ENCODE measurements around the gene GPR87. TPM values are rescaled to one million over a fixed set of nuclear protein-coding genes. Genes with fewer than 3 reads are reported as not detected.

GPR87 gene
- total RNA-seq, 2 donors from 2014 or later: not detected

GRCh38 chr3:151278230-151278629, 38.4 kb downstream of the GPR87 start, which contains the start of gene P2RY14:
Gene P2RY14 (minus strand): TSS chr3:151278542. CDS start chr3:151214316, 64,226 bp downstream.
- DNase-seq (no peak), ATAC-seq (no peak)
- intact Hi-C loops (cut with DNase I): no loop called here
- Histone ChIP-seq H3K9me3 (no peaks in the 10 kb centered on the region), H3K36me3 (replicated peaks in 1 of 2; ENCODE audit: insufficient read depth in 1 of 2, low read depth in 2 of 2) (no peaks in the 10 kb centered on the region), H3K4me3 (no peak within 1 kb of the TSS), H3K27ac (no peak within 1 kb of the TSS), H3K4me1 (no peaks in the 10 kb centered on the region), H3K27me3 (no peaks in the 10 kb centered on the region)
- TF ChIP-seq POLR2A (IDR thresholded peaks at IDR 0.05) (no peak), CTCF (IDR thresholded peaks at IDR 0.05) (no peak)
- 59 to 68% methylated on average over 4 of the region's 4 CpGs for WGBS, 2 donors

DNA sequence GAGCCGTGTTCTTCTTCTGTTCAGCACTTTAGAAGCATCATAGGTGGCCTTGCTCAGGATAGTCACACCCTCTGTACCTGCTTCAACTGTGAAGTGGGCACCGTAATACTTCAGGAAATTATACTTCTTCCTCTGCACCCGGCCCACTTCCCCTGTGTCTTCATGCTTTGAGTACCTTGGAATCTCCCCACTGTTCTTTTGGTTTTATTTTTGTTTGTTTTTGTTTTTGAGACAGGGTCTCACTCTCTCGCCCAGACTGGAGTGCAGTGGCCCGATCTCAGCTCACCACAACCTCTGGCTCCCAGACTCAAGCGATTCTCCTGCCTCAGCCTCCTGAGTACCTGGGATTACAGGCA, 40.0 kb downstream of the GPR87 start:
- Histone ChIP-seq H3K9me3 (no peaks in the 10 kb centered on the region), H3K27ac (no peak overlapping the region), H3K27me3 (no peaks in the 10 kb centered on the region), H3K36me3 (replicated peaks in 1 of 2; ENCODE audit: insufficient read depth in 1 of 2, low read depth in 2 of 2) (no peaks in the 10 kb centered on the region), H3K4me3 (no peak overlapping the region), H3K4me1 (no peaks in the 10 kb centered on the region)
- intact Hi-C loops (cut with DNase I): no loop called here
- no peak for TF ChIP-seq CTCF (IDR thresholded peaks at IDR 0.05)
- TF ChIP-seq POLR2A (IDR thresholded peaks at IDR 0.05): no peak
- no peak for DNase-seq
- WGBS, 2 donors: 82 to 86% methylated on average over 6 of the region's 6 CpGs
- no peak for ATAC-seq

GRCh38 chr3:151276038-151276686, 40.5 kb downstream of the GPR87 start:
- no peaks in the 10 kb centered on the region for H3K27me3 ChIP-seq
- DNase-seq: no peak
- intact Hi-C loops (cut with DNase I): no loop called here
- no peaks in the 10 kb centered on the region for H3K36me3 ChIP-seq (replicated peaks in 1 of 2; ENCODE audit: insufficient read depth in 1 of 2, low read depth in 2 of 2)
- H3K27ac ChIP-seq: no peak overlapping the region
- no peak overlapping the region for H3K4me3 ChIP-seq
- H3K9me3 ChIP-seq: no peaks in the 10 kb centered on the region
- no peak for ATAC-seq
- H3K4me1 ChIP-seq: no peaks in the 10 kb centered on the region
- TF ChIP-seq CTCF (IDR thresholded peaks at IDR 0.05): no peak
- TF ChIP-seq POLR2A (IDR thresholded peaks at IDR 0.05): no peak
- 71 to 77% methylated on average over 2 of the region's 2 CpGs for WGBS, 2 donors

- H3K9me3 ChIP-seq: no peaks in the 10 kb centered on the region
- 62 to 79% methylated on average over 5 of the region's 5 CpGs for WGBS, 2 donors
Measured at GRCh38 chr3:151275091-151275490, 41.5 kb downstream of the GPR87 start.

More at GRCh38 chr3:151275091-151275490, 41.5 kb downstream of the GPR87 start:
- Histone ChIP-seq H3K4me1 (no peaks in the 10 kb centered on the region), H3K36me3 (replicated peaks in 1 of 2; ENCODE audit: insufficient read depth in 1 of 2, low read depth in 2 of 2) (no peaks in the 10 kb centered on the region), H3K27me3 (no peaks in the 10 kb centered on the region), H3K27ac (no peak overlapping the region), H3K4me3 (no peak overlapping the region)
- DNase-seq (no peak), ATAC-seq (no peak)
- intact Hi-C loops (cut with DNase I): no loop called here
- no peak for TF ChIP-seq CTCF (IDR thresholded peaks at IDR 0.05)
- TF ChIP-seq POLR2A (IDR thresholded peaks at IDR 0.05): no peak
